Activated naive CD8-positive, alpha-beta T cell (primary cell): ENCODE results near the gene NRL.
A peak's percentile ranks its signal among the peaks of the same experiment; 100 is the strongest.
"Not testable (repeated sequence)": the region's sequence is repeated elsewhere in the genome, so short reads cannot be mapped to it uniquely, and the experiment has no call there.

Experiments
- H3K27ac Mint-ChIP-seq: one replicate; pipeline ENCODE4 v1.8.0; 2021; ENCODE audit warnings: mixed read lengths
- H3K27me3 Mint-ChIP-seq: one replicate; pipeline ENCODE4 v1.8.0; 2021; ENCODE audit warnings: mixed read lengths
- H3K36me3 Mint-ChIP-seq: one replicate; pipeline ENCODE4 v1.8.0; 2021; ENCODE audit warnings: mixed read lengths
- H3K4me1 Mint-ChIP-seq: one replicate; pipeline ENCODE4 v1.8.0; 2021; ENCODE audit warnings: low read depth, mixed read lengths
- H3K4me3 Mint-ChIP-seq: one replicate; pipeline ENCODE4 v1.8.0; 2021; ENCODE audit warnings: mild to moderate bottlenecking, mixed read lengths
- H3K9me3 Mint-ChIP-seq: one replicate; pipeline ENCODE4 v1.8.0; 2021; ENCODE audit warnings: low read depth, mixed read lengths

The NRL gene

GRCh38 chr14:24122898-24123297 is 8.1 kb upstream of the NRL start:
- Mint-ChIP-seq H3K4me1 (peaks cover 1% of the 10 kb centered on the region), H3K27me3 (no peaks in the 10 kb centered on the region), H3K4me3 (no peak overlapping the region), H3K9me3 (no peaks in the 10 kb centered on the region), H3K36me3 (peaks cover 3% of the 10 kb centered on the region), H3K27ac (no peak overlapping the region)

GRCh38 chr14:24122416-24122815 is 7.7 kb upstream of the NRL start:
- Mint-ChIP-seq H3K4me1 (peaks cover 1% of the 10 kb centered on the region), H3K27ac (no peak overlapping the region), H3K4me3 (no peak overlapping the region), H3K9me3 (no peaks in the 10 kb centered on the region), H3K27me3 (no peaks in the 10 kb centered on the region), H3K36me3 (peaks cover 3% of the 10 kb centered on the region)

GRCh38 chr14:24121210-24121609 is 6.5 kb upstream of the NRL start:
- H3K4me1 Mint-ChIP-seq, result peaks cover 10% of the 10 kb centered on the region
- no peak overlapping the region for H3K27ac Mint-ChIP-seq
- no peaks in the 10 kb centered on the region for H3K27me3 Mint-ChIP-seq
- no peaks in the 10 kb centered on the region for H3K9me3 Mint-ChIP-seq
- peaks cover 6% of the 10 kb centered on the region for H3K36me3 Mint-ChIP-seq
- no peak overlapping the region for H3K4me3 Mint-ChIP-seq

- Mint-ChIP-seq H3K4me3 (no peak overlapping the region), H3K27ac (no peak overlapping the region), H3K36me3 (peaks cover 8% of the 10 kb centered on the region), H3K9me3 (no peaks in the 10 kb centered on the region), H3K4me1 (peaks cover 22% of the 10 kb centered on the region), H3K27me3 (no peaks in the 10 kb centered on the region)
Observed at GRCh38 chr14:24119691-24120090, 4.9 kb upstream of the NRL start.

- Mint-ChIP-seq H3K27ac (no peak overlapping the region), H3K4me1 (peaks cover 25% of the 10 kb centered on the region), H3K27me3 (no peaks in the 10 kb centered on the region), H3K36me3 (peaks cover 8% of the 10 kb centered on the region), H3K4me3 (no peak overlapping the region), H3K9me3 (no peaks in the 10 kb centered on the region)
Observed at GRCh38 chr14:24117179-24117578, 2.4 kb upstream of the NRL start.

- H3K9me3 Mint-ChIP-seq, result no peaks in the 10 kb centered on the region
- peak overlapping the region; percentile 93 for H3K4me3 Mint-ChIP-seq
- H3K27me3 Mint-ChIP-seq, result no peaks in the 10 kb centered on the region
- peak overlapping the region; percentile 55 for H3K27ac Mint-ChIP-seq
- peaks cover 8% of the 10 kb centered on the region for H3K36me3 Mint-ChIP-seq
- H3K4me1 Mint-ChIP-seq, result peaks cover 25% of the 10 kb centered on the region
Observed at GRCh38 chr14:24116128-24116814, 1.5 kb upstream of the NRL start.

- H3K4me1 Mint-ChIP-seq, result peaks cover 25% of the 10 kb centered on the region
- peak overlapping the region; percentile 97 for H3K27ac Mint-ChIP-seq
- no peaks in the 10 kb centered on the region for H3K9me3 Mint-ChIP-seq
- peak overlapping the region; percentile 93 for H3K4me3 Mint-ChIP-seq
- no peaks in the 10 kb centered on the region for H3K27me3 Mint-ChIP-seq
- H3K36me3 Mint-ChIP-seq, result peaks cover 8% of the 10 kb centered on the region
Observed at GRCh38 chr14:24115422-24116127, 826 bp upstream of the NRL start.

GRCh38 chr14:24113801-24114531 is 783 bp downstream of the NRL start:
- Mint-ChIP-seq H3K27me3 (no peaks in the 10 kb centered on the region), H3K9me3 (no peaks in the 10 kb centered on the region), H3K4me1 (peaks cover 30% of the 10 kb centered on the region), H3K4me3 (peak overlapping the region; percentile 93), H3K27ac (peak overlapping the region; percentile 97), H3K36me3 (peaks cover 8% of the 10 kb centered on the region)

GRCh38 chr14:24113379-24113800 is 1.4 kb downstream of the NRL start:
- H3K4me3 Mint-ChIP-seq, result peak overlapping the region; percentile 93
- no peaks in the 10 kb centered on the region for H3K9me3 Mint-ChIP-seq
- peaks cover 36% of the 10 kb centered on the region for H3K4me1 Mint-ChIP-seq
- H3K36me3 Mint-ChIP-seq, result peaks cover 5% of the 10 kb centered on the region
- H3K27me3 Mint-ChIP-seq, result no peaks in the 10 kb centered on the region
- peak overlapping the region; percentile 97 for H3K27ac Mint-ChIP-seq

GRCh38 chr14:24110523-24110922 is 4.2 kb downstream of the NRL start:
- Mint-ChIP-seq H3K4me3 (no peak overlapping the region), H3K27ac (no peak overlapping the region), H3K36me3 (peaks cover 2% of the 10 kb centered on the region)

GRCh38 chr14:24110060-24110459 is 4.7 kb downstream of the NRL start:
- Mint-ChIP-seq H3K36me3 (no peaks in the 10 kb centered on the region), H3K9me3 (no peaks in the 10 kb centered on the region), H3K27ac (no peak overlapping the region), H3K27me3 (no peaks in the 10 kb centered on the region), H3K4me1 (peaks cover 19% of the 10 kb centered on the region), H3K4me3 (no peak overlapping the region)

More at GRCh38 chr14:24110523-24110922, 4.2 kb downstream of the NRL start:
- peaks cover 24% of the 10 kb centered on the region for H3K4me1 Mint-ChIP-seq
- no peaks in the 10 kb centered on the region for H3K27me3 Mint-ChIP-seq
- no peaks in the 10 kb centered on the region for H3K9me3 Mint-ChIP-seq

GRCh38 chr14:24108336-24108874 is 6.3 kb downstream of the NRL start:
- peaks cover 17% of the 10 kb centered on the region for H3K4me1 Mint-ChIP-seq

GRCh38 chr14:24106672-24107271 is 8.0 kb downstream of the NRL start:
- Mint-ChIP-seq H3K9me3 (no peaks in the 10 kb centered on the region), H3K27ac (no peak overlapping the region), H3K4me3 (no peak overlapping the region), H3K4me1 (peaks cover 15% of the 10 kb centered on the region), H3K36me3 (peaks cover 9% of the 10 kb centered on the region), H3K27me3 (no peaks in the 10 kb centered on the region)

More at GRCh38 chr14:24108336-24108874, 6.3 kb downstream of the NRL start:
- Mint-ChIP-seq H3K27me3 (no peaks in the 10 kb centered on the region), H3K4me3 (no peak overlapping the region), H3K36me3 (peaks cover 5% of the 10 kb centered on the region), H3K9me3 (no peaks in the 10 kb centered on the region), H3K27ac (peak overlapping the region; percentile 96)

- H3K4me1 Mint-ChIP-seq, result peaks cover 15% of the 10 kb centered on the region
- H3K4me3 Mint-ChIP-seq, H3K27me3 Mint-ChIP-seq, H3K36me3 Mint-ChIP-seq, H3K9me3 Mint-ChIP-seq: not testable (repeated sequence)
- H3K27ac Mint-ChIP-seq, result peak overlapping the region; percentile 22
Observed at GRCh38 chr14:24105609-24106239, 9.0 kb downstream of the NRL start.
